GM18519 (cell line): ENCODE results near the gene NPTXR.
"Not testable (repeated sequence)": the region's sequence is repeated elsewhere in the genome, so short reads cannot be mapped to it uniquely, and the experiment has no call there.

Source experiments
- ATAC-seq: cut with Tn5 transposase; IDR thresholded peaks from one replicate; pipeline ENCODE4 v1.9.1; 2021; ENCODE audit warnings: mild to moderate bottlenecking, moderate library complexity; ENCODE audit not compliant: unreplicated experiment, low FRiP score

Gene NPTXR

DNA sequence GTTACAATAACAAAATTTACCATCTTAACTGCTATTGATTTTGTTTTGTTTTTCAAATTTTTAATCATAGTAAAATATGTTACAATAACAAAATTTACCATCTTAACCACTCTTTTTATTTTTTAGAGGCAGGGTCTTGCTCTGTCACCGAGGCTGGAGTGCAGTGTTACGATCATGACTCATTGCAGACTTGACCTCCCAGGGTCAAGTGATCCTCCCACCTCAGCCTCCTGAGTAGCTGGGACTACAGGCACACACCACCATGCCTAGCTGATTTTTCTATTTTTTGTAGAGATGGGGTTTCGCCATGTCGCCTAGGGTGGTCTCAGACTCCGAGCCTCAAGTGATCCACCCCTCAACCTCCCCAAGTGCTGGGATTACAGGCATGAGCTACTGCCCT, 10.1 kb upstream of the NPTXR start:
- ATAC-seq: not testable (repeated sequence)

DNA sequence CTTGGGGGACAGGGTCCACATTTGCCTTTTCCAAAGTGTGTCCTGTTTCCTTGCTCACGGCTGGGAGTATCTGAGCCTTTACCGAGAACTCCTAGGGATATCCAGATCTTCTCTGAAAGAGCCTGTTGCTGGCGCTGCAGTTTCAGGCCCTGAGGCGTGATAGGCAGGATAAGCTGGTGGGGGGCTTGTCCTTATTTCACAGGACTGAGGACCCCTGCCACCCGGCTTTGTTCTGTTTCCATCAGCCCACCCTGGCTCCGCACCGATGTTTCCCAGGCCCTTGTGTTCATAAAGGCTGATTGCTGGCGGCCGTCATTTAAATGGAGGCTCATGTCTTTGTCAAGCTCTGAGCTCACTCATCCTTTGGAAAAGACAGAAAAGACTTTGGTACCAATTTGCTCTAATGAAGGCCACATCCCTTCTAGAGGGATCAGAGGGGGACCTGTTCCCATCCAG, 9.4 kb upstream of the NPTXR start:
- no peak for ATAC-seq

DNA sequence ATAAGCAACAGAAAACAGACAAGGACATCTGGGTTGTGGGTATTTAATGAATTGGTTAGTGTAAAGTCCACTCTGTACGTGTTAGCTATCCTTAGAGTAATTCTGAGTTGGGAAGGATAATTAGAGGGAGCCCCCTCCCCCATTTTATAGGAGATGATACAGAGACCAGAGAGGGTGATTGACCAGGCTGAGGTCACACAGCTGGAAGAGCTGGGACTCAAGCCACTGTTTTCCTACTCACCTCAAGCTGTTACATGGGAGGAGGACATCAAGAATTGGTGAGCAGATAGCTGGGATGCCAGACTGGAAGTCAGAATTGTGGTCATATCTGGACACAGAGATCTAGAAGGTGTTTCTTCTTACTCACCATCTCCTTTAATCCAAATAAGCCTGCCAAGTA, 8.7 kb upstream of the NPTXR start:
- no peak for ATAC-seq

DNA sequence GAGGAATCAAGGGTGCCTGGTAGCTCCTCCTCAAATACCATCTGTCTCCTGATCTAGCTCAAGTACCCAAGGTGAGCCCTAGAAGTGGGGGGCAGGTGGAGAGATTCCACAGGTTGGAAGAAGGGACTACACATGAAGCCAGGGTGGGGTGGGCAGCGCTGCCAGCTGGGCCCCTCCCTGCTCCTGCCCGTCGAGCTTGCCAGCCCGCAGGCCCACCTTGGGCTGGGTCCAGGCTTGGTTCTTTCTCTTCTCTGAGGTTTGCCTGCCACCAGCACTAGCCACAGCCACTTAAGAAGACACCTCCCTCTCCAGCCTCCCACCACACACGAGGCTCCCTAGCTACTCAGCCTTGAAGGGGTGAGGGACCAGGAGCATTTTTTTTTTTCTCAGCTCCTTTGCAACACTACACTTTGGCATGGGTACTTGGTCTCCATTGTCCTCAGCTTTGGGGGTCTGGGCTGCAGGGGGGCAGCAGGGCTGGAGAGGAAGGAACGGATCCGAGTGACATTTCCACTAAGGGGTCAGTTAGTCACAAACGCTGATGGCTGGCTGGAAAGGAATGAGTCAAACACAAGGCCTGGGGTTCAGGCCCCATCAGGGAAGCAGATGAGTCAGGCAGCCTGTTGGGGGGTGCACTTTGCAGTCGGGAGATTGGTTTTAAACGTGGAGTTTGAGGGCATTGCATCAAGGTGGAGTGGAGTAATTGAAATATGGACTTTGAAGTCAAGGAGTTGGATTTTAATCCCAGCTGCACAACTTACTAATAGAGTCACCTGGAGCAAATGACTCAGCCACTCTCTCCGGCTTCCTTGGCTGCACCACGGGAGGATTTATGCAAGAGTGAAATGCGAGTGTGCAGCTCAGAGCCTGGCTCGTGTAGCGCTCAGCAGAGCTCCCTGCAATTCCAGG, 7.4 kb upstream of the NPTXR start:
- ATAC-seq: no peak

DNA sequence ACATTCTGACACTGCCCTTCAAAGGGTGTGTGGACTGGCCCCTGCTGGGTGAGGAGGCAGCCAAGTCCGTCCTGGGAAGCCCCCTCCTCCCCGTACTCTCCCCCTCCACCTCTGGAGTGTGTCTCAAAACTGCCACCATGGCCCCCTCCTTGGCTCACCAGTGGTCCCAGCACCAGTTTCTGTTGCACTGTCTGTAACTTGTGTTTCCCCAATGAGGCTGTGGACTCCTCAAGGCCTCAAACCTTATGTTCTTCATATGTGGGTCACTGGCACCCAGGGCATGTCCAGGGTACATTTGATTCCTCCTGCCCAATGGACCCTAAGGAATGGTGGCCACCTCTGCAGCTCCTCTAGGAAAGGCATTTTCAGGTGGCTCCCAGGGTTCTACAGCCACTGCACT, 6.6 kb upstream of the NPTXR start:
- no peak for ATAC-seq

DNA sequence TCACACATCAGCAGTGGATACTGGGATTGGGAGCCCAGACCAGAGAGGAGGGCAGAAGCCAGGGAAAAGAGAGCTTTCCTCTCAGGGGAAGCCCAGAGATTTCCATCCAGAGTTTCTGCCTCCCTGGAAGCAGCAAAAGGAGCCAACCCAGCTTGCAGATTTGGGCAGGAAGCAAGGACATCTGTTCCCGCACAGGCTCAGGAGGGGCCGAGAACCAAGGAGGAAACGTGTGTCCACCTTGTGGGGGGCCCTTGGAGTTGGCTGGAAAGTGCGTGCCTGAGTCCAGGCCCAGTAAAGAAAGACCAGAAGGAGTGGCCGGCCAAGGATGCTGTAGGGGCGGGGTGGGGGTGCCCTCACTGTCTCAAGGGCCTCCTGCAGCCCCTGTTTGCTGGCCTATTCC, 6.0 kb upstream of the NPTXR start:
- ATAC-seq: no peak

DNA sequence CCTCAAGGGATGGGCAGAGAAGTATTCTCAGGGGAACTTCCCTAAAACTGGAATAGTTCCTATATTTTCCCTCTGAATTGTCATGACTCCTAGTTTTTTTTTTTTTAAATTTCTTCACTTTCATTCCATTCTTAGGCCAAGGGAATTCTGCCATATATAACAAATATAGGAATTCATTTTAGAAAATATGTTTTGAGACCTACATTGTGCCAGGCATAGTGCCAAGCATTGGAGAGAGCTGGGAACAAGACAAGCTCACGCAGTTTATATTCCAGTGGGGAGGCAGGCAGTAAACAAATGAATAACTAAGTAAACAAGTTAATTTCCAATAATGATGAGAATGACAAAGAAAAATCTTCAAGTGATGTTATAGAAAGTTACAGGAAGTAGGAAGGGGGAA, 2.6 kb upstream of the NPTXR start:
- no peak for ATAC-seq

DNA sequence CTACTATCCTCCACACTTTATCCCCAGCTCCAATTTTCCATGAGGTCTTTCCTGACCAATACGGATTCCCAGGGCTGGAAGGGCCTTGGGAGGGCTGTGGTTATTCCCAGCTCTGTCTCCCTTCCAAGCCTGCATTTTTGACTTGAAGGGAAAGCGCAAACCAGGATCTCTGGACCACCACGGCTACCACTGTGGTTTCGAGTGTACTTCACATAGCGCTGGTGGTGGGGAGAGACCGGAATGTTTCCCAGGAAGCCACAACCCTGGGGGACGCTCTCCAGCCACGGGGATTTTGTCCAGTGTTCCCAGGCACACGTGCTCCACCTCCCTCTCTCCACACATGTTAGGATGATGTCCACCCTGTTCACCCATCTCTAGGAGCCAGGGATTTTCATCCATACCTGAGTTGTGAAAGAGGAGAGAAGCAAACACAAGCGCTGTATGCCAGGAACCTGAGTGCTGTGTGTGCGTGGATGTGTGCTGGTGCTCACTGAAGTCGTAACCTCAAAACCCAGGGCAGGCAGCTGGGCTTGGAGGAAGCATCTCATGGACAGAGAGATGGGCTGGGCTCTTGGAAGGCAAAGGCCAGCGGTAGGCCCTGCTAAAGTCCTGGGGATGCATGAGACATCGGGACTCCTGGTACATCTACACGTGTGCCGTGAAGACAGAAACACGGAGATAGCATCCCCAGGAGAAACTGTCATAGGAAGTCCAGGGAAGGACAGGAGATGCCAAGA, 1.3 kb upstream of the NPTXR start:
- ATAC-seq: no peak

DNA sequence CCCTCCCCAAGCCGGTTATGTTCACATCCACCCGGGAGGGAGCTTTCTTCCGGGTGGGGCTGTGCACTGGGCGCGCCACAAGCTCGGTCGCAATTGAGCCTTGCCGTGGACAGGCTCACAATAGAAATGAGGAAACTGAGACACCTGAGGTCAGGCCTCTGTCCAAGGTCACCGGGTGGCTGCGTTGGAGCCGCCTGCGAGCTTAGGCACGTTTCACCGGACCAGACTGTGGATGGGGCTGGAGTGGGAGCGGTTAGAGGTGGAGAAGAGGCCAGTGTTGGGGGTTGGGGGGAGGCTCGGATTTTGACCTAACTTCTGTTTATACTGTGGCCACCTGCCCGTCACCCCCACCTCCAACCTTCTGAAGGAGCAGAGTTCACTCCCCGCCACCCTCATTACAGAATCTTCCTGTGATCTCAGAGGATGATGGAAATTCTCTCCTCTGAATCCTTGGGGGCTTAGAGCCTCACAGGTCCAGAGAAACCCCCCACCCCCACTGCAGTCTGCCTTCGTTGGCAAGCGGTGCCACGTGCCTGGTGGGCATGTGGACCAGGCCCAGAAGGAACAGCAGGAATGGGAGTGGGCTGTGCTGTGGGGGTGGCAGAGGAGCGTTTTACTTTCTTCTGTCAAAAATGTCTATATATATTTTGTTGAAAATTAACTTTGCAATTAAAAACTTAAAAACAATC, 631 bp upstream of the NPTXR start:
- no peak for ATAC-seq

DNA sequence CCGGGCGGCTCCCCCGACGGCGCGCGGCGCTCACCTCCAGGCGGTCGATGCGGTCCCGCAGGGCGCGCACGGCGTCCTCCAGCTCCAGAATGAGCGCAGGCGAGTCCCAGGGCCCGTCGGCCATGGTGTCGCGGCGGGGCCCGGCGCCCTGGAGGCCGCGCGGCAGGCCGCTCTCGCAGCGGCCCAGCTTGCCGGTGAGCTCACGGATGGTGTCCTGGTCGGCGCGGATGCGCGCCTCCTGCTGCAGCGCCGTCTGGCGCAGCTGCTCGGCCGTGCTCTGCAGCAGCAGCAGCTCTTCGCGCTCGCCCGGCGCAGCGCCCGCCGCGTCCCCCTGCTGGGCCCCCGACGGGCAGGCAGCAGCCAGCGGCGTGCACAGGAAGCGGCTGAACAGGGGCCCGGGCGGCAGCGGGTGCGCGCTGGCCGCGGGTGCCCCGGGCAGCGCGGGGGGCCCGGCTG, 599 bp downstream of the NPTXR start:
- ATAC-seq: no peak

DNA sequence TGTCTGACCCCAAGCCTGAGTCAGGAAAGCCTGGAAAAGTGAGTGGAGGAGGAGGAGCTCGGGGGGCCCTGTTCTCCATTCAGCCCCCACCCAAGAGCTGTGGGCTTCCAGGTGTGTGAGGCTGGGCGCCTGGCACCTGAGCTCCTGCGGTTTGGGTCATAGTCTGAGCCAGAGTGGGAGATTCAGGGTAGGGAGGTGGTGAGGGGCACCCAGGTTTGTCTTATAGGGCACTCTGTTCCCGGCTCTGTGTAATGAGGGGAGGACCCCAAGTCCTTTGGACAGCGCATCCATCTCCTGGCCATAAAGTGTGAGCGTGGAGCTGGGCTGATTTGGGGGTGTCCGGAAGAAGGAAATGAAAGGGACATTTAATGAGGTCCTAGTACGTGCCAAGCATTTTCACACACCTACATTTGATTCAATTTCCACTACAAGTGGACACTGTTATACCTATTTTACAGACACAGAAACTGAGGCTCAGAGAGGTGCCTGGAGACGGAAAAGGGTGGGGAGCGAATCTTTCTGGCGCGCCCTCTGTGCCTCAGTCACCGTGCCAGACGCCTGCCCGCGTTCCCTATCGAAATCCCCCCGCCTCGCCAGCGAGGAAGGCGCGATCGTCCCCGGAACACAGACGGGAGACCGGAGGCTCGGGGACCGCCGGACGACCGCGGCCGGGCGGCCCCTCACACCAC, 1.2 kb downstream of the NPTXR start:
- ATAC-seq: no peak

DNA sequence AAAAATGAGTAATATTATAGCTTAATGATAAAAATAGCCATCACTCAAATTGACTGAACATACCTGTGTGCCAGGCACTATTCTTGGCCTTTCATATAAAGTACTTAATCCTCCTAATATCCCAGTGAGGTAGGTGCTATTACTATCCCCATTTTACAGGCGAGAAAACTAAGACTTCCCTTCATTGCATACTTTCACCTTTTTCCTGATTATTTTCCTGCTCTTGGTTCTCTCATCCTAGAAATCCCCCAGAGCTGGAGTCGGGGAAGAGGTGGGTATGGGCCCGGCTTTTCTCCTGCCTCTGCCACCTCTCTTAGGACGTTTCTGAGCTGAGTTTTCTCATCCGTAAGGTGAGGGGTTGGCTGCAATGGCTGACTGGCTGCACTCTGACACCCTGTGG, 2.2 kb downstream of the NPTXR start:
- ATAC-seq: no peak

DNA sequence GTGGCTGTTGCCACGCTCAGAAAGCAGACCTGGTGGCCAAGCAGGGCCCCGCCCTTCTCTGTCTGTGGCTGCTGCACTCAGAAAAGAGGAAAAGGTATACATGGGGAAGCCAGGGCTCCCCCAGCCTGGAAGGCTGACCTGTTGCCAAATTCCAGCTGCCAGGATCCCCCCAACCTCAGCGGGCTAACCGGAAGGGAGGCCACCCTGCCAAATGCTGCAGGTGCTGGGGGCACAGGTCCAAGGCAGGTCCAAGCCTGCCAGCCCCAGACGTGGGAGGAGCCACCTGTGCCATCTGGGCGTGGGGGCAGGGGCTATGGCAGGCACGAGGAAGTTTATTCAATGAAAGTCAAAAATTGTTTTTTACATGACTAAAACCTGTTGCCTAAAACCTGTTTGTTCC, 2.6 kb downstream of the NPTXR start:
- ATAC-seq: no peak

DNA sequence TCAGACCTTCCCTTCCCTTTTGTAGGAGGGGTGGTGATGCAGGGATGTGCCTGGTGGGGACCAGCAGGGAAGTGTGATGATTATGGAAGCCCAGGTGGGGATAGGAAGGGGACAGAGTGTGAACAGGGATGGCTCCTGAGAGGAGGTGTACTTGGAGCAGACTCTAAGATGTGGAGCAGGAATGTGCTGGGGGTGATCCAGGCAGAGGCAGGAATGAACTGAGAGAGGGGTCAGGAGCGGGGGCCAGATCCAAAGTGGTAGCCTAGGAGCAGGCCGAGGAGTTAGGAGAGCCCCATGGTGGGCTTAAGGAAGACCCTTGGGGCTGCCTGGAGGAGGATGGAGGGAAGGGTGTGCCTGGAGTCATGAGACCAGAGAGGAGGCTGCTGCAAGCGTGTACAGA, 3.7 kb downstream of the NPTXR start:
- ATAC-seq: no peak

DNA sequence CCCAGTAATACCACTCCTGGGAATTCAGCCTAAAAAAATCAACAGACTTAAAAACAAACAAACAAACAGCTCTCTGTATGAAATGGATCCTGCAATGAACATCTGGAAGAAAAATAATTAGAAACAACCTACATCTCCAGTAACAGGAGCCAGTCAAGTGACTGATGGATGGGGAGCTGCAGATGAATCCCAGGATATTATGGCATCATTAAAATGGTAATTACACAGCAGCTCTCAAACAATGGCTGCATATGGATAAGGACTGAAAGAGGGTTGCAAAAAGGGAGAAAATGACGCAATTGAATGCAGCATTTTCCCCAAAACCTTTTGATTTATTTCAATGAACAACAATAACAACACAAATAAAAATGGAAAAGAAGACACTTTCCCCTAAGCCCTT, 4.1 kb downstream of the NPTXR start:
- ATAC-seq: no peak

DNA sequence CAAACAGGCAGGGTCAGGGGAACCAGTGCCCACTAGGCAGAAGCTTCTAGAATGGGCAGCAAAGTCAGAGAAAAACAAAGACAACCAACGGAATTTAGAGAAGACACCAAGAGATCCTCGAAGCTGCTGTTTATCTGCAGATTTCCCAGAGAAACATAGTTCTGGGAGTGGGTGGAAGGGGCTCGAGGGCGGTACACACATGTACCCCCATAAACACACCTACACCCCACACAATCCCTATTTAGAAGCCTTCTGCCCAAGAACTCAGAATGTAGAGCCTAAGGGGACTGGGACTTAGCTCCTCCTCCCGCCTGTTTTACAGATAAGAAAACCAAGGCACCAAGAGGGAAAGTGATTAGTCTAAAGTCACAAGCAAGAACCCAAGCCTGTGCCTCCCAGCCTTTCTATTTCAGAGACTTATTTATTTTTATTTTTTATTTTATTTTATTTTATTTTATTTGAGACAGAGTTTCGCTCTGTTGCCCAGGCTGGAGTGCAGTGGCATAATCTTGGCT, 6.4 kb downstream of the NPTXR start:
- ATAC-seq: no peak

DNA sequence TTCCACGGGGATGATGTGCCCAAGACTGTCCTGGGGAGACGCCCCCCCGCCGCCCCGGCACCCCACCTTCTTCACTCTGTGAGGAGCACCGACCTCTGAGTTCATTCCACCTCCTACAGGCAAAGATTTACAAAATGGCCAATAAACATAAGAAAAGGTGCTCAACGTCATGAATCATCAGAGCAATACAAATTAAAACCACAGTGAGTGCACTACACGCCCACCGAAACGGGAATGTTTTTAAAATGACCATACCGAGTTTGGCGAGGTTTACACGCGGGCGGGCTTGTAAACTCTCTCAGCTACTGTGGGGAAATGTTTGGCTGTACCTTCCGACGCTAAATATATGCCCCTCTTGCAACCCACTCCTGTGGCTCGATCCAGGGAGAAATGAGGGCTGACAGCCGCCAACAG, 7.9 kb downstream of the NPTXR start:
- no peak for ATAC-seq

DNA sequence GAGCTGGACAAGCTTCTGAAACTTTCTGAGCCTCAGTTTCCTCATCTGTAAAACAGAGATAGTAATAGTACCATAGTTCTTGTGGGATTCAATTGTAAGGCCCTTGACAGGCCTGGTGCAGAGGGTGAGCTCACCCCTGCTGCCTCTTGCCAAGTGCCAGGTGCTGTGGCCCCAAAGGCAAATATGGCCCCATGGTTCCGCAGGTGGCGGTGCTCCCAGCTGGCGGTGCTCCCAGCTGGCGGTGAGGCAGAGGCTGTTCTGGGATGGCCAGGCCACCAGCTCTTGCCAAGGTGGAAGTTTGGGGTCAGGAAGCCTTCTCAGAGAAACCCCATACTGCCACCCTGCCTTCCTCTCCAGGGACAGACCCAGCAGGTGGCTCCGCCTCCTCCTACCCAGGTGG, 8.8 kb downstream of the NPTXR start:
- ATAC-seq: no peak

DNA sequence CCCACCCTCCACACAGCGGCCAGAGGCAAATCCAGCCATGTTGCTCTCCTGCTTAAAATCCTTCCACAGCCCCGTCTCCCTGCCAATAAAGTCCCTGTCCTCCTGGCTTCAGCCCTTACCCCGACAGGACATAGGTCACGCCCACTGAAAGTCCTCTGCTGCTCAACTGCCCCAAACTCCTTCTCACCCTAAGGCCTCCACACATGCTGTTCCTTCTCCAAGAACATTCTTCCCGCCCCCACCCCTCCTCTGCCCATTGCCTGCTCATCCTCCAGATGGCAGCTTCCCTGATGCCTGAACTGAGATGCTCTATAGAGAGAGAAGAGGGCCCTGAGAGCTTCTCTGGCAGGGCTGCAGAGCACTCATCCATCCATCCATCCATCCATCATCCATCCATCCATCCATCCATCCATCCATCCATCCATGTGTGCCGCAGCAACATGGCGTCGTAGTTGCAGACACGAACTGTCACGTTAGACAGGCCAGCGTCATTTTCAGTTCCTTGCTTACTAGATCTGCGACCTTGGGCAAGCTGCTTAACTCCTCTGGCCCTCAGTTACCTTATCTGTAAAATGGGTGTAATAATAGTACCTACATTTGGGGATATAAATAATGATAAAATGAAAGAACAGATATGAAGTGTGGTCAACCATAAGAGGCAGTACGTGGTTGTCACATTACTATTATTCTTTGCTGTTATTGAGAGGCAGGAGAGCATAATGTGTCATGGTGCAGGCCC, 9.4 kb downstream of the NPTXR start:
- no peak for ATAC-seq

DNA sequence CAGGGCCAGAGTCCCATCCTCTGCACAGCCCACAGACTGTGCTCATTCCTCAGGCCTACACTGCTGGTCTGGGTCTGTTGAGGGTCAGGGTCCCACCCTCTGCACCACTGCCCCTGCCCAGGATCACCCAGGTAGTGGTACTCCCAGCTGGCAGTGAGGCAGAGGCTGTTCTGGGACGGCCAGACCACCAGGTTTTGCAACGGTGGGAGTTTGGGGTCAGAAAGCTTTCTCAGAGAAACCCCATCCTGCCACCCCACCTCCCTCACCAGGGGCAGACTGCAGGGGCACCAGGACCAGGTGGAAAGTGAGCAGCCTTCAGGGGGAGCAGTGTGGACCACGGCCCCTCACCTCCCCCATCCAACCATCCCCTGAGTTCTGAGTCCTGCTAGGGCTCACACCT, 10.8 kb downstream of the NPTXR start:
- no peak for ATAC-seq
